ENCODE results near the gene SYNGR3.
A peak's percentile ranks its signal among the peaks of the same experiment; 100 is the strongest.
"Not testable (repeated sequence)": the region's sequence is repeated elsewhere in the genome, so short reads cannot be mapped to it uniquely, and the experiment has no call there.

SYNGR3 gene

GRCh38 chr16:2032285-2033056, 42.7 kb downstream of the SYNGR3 start:
- DNase-seq: no peak

- no peak for DNase-seq
Observed at GRCh38 chr16:2033057-2033908, 43.5 kb downstream of the SYNGR3 start.

- DNase-seq: not testable (repeated sequence)
Observed at GRCh38 chr16:2033909-2034695, 44.3 kb downstream of the SYNGR3 start.

- DNase-seq: no peak
Observed at GRCh38 chr16:2034696-2035430, 45.1 kb downstream of the SYNGR3 start.

GRCh38 chr16:2035431-2036199, 45.8 kb downstream of the SYNGR3 start:
- peak; percentile 46 for DNase-seq

- DNase-seq: no peak
Observed at GRCh38 chr16:2036200-2036966, 46.6 kb downstream of the SYNGR3 start.

- DNase-seq: no peak
Observed at GRCh38 chr16:2037115-2037514, 47.3 kb downstream of the SYNGR3 start.

GRCh38 chr16:2037647-2038381, 48.0 kb downstream of the SYNGR3 start:
- no peak for DNase-seq

GRCh38 chr16:2038382-2039231, 48.8 kb downstream of the SYNGR3 start:
- DNase-seq: no peak

- DNase-seq: peak; percentile 78
Observed at GRCh38 chr16:2039274-2040031, 49.7 kb downstream of the SYNGR3 start.

GRCh38 chr16:2040041-2040786, 50.4 kb downstream of the SYNGR3 start:
- DNase-seq: no peak

- peak; percentile 71 for DNase-seq
Observed at GRCh38 chr16:2040787-2041522, 51.2 kb downstream of the SYNGR3 start.

- peak; percentile 90 for DNase-seq
Observed at GRCh38 chr16:2042171-2042985, 52.6 kb downstream of the SYNGR3 start.

GRCh38 chr16:2042986-2043666, 53.4 kb downstream of the SYNGR3 start:
- peak; percentile 88 for DNase-seq

Data from NCI-H2029 (cell line).